ENCODE data around the gene ABHD3. TPM values are rescaled to one million over a fixed set of nuclear protein-coding genes. Genes with fewer than 3 reads are reported as not detected.
"Not testable (repeated sequence)": the region's sequence is repeated elsewhere in the genome, so short reads cannot be mapped to it uniquely, and the experiment has no call there.

The ABHD3 gene
- total RNA-seq, 1 experiment from 2014 or later: 10.2 TPM

DNA sequence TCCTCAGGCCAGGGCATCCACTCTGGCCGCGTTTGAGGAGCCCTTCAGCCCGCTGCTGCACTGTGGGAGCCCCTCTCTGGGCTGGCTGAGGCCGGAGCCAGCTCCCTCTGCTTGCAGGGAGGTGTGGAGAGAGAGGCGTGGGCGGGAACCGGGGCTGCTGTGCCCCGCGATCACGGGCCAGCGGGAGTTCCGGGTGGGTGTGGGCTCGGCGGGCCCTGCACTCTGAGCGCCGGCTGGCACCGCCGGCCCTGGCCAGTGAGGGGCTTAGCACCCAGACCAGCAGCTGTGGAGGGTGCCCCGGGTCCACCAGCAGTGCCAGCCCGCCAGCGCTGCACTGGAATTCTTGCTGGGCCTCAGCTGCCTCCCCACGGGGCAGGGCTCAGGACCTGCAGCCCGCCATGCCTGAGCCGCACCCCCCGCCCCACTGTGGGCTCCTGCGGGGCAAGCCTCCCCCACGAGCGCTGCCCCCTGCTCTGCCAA is 1.9 kb upstream of the ABHD3 start:
- no peak for DNase-seq (ENCODE audit: extremely low read depth, low read depth)

DNA sequence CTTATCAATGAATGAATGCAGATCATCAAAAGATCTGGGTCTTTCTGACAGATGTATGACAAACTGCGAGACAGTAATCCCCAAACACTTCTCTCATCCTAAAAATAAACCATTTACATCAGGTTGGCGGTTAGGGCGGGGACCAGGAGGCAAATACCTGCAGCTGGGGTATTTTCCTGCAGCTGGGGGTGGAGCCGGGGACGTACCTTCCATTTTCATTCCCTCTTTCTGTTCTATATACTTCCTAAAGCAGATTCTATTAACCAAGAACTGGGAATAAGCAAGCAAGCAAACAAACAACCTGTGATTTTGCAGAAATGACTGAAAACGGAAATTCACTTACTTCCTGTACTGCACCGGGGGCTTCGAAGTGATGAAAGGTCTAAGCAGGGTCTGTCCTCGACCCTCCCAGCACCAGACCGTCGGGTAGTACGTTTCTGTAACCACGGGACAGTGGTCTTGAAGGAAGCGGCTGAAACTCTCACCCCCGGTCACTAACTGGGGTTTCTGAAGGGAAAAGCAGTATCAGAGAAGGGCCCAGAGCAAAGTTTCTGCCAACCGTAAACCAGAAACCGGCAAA is 1.2 kb downstream of the ABHD3 start:
- DNase-seq (ENCODE audit: extremely low read depth, low read depth): no peak

DNA sequence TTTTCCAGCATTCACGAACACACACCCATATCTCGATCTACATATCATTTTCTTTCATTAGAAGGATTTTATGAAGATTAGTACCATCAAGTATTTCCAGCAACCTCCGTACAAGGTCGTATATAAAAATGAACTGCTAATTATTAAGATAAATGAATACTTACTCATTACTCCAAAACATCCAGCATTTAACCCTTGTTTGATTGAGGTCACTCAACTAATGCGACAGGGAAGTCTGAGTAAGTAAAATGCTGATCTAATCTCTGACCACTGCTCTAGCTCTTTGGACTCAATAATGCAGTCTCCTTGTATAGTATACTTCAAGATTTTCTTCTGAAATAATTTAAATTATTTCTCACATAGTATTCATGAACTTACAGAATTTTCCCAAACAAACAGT is 2.0 kb downstream of the ABHD3 start:
- no peak for DNase-seq (ENCODE audit: extremely low read depth, low read depth)

DNA sequence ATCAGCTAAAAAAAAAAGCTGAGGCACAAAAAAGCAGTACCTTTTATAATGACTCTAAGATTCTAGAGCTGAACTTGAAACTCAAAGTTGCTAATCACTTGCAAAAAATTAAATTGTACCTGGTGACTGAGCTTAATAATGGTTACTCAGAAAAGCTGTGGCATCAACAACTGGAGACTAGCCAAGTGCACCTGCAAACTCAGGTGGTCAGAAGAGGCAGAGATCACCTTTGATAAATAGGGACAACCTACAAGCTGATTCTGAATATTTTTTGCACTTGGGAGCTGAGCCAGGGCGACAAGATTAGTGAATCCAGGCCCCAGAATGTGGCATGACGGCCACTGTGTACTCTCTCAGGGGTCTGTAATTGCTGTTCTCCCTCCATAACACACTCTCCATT is 3.0 kb downstream of the ABHD3 start:
- no peak for DNase-seq (ENCODE audit: extremely low read depth, low read depth)

DNA sequence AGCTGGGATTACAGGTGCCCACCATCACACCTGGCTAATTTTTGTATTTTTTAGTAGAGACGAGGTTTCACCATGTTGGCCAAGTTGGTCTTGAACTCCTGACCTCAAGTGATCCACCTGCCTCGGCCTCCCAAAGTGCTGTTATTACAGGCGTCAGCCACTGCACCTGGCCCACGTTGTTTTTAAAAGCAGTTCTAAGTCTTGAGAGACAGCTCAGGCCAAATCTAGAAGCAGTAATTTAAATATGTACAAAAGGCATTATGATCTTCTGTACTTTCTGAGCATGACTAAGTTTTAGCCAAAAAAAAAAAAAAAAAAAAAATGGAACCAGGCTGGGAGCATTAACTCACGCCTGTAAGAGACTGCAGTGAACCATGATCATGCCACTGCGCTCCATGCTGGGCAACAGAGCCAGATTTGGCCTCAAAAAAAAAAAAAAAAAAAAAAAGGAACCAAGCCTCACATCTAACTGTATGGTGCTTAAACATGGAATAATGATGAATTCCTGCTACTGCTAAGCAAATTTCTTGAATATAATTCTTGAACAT is 4.0 kb downstream of the ABHD3 start:
- DNase-seq (ENCODE audit: extremely low read depth, low read depth): no peak

DNA sequence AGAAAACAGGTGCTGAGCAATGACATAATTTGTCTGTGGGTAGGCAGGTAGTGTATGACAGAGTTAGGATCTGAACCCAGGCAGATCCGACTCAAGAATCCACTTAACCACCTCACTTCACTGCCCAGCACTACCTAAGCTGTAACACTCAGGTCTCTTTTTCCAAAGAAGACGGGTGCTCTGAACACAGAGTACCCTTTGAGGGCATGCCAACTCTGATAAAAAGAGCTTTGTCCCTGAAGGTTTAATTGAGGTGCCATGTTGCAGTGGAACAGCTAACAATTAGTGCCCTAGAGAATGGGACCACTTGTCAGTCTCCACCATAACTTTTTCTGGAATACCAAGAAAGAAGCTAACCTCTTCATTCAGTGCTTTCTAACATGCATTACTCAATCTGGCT is 11.3 kb downstream of the ABHD3 start:
- no peak for DNase-seq (ENCODE audit: extremely low read depth, low read depth)

DNA sequence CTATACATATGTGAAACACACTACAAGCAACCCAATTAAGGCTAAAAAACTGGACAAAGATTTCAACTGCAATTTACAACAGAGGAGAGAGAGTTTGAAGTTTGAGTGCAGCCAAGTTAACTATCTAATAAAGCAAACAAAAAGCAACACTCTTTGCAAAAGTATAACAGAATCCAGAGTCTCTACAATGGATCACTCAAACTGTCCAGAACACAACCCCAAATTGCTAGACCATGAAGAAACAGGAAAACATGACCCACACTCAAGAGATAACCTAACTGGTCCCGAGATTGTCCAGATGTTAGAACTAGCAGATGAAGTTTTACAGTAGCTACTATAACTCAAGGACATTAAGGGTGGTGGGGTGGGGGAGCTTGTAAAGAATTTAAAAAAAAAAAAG is 14.8 kb downstream of the ABHD3 start:
- no peak for DNase-seq (ENCODE audit: extremely low read depth, low read depth)

DNA sequence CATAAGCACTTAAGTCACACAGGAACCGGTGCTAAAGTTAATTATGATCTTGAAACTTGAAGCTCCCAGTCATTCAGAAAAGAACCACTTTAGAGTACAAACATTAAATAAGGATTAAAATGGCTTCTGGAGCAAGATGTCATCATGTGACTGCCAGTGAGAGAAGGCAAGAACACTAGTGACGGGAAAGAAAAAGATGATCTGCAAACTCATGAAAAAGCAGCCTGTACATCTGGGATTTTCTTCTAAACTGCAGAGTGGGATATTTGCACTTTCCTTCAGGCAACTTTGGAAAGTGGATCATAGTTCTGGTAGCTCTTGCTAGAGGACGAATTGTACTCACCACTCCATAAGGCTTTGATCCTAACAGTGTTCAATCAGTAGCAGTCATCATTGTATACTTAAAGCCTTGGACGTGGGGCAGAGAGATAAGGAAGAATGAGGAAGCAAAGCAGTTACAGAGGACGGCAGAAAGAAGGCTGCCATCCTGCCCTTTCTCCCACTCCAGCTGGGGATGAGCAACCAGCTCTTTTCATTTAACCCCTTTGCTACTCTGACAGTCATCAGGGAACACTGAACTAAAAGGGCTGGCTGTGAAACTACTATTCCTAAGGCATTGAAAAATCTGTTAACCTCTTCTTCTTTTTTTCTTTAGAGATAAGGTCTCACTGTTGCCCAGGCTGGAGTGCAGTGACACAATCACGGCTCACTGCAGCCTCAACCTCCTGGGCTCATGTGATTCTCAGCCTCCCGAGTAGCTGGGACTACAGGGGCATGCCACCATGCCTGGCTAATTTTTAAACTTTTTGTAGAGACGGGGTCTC is 18.1 kb downstream of the ABHD3 start:
- no peak for DNase-seq (ENCODE audit: extremely low read depth, low read depth)

DNA sequence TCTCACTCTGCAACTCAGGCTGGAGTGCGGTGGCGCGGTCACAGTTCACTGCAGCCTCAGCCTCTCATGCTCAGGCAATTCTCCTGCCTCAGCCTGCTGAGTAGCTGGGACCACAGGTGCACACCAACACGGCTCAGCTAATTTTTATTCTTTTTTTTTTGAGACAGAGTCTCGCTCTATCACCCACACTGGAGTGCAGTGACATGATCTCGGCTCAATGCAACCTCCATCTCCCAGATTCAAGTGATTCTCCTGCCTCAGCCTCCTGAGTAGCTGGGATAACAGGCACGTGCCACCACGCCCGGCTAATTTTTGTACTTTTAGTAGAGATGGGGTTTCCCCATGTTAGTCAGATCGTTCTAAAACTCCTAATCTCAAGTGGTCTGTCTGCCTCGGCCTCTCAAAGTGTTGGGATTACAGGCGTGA is 19.0 kb downstream of the ABHD3 start:
- not testable (repeated sequence) for DNase-seq (ENCODE audit: extremely low read depth, low read depth)

DNA sequence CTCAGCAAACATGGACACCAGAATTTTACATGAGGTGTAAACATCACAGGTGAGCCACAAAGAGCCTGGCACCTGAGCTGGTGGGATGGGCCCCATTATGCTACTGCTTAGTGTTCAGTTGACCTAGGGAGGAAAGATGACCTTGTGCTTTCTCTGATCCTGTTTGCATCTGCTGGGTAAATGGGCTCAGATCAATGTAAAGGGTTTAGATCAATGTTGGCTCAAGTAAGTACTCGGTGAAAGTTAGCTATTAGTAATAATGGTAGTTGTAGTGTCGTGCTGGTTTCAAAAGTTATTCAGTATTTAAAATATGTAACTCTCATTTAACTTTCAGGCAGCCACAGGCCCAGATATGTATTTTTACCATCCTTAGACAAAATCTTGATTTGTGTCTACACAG is 19.8 kb downstream of the ABHD3 start:
- no peak for DNase-seq (ENCODE audit: extremely low read depth, low read depth)

DNA sequence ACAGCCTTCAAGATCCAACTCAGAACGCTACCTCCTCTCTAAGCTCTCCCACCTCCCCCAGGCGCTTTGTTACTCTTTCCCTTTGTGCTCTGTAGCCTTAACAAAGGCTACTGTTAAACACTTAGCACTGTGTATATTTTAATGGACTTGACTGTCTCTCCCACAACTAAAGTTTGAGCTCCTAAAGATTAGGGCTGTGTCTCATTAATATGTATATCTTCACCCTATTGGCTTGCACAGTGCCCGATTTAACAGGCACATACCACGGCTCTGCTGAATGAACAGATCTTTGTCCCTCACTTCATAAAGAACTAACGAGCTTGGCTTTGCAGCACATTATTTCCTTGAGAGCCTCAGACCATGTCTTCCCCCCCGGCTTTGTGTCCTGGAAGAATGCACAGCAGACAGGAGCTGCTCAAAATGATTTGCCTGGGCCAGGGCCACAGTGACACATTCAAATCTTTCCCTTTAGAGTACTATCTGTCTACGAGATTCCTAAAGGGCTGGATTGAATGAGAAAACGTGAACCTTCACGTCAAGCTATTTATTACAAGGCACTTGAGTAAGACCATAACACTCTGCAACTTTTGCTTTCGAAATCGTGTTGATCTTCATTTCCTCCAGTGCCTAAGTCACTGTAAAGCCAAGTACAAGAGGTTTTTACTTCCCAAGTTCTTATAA is 22.1 kb downstream of the ABHD3 start:
- DNase-seq (ENCODE audit: extremely low read depth, low read depth): no peak

DNA sequence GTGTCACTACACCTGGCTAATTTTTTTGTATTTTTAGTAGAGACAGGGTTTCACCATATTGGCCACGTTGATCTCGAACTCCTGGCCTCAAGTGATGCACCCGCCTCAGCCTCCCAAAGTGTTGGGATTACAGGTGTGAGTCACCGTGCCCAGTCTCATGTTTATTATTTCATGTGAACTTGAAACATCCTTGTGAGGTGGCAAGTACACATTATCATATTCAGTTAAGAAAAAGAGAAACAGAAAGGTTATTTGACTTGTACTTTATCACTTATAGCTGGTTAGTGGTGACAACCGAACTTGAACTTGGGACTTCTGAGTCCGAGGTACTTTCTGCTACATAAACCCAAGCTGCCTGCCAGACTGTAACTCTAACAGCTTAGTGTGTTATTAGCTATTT is 24.4 kb downstream of the ABHD3 start:
- DNase-seq (ENCODE audit: extremely low read depth, low read depth): no peak

DNA sequence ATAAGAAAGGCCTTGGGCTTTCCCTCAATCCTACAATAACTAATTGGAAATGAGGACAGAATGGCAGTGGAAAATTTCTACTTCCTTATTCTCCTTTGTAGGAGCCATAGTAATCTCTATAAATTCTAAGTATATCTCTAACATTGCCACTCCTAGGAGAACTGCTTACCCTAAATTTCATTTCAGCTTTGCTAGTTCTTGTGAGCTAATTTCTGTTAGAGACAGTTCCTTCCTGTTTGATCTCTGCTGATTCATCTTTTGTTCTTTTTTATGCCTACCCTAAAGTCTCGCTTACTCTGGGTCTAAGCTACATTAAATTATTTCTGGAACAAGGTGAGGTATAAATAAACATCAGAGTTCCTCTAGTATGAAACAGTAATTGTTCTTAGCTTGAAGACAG is 25.7 kb downstream of the ABHD3 start:
- DNase-seq (ENCODE audit: extremely low read depth, low read depth): no peak

DNA sequence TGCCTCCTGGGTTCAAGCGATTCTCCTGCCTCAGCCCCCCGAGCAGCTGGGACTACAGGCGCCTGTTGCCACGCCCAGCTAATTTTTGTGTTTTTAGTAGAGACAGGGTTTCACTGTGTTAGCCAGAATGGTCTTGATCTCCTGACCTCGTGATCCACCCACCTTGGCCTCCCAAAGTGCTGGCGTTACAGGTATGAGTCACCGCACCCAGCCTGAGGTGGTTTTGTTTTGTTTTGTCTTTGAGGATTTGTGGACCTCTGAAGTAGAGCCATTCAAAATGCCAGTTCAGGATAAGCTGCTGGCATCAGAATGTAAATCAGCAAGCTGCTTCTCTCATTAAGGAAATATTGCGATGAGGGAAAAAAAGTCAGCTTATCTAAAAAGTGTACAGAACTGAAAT is 29.2 kb downstream of the ABHD3 start:
- not testable (repeated sequence) for DNase-seq (ENCODE audit: extremely low read depth, low read depth)

DNA sequence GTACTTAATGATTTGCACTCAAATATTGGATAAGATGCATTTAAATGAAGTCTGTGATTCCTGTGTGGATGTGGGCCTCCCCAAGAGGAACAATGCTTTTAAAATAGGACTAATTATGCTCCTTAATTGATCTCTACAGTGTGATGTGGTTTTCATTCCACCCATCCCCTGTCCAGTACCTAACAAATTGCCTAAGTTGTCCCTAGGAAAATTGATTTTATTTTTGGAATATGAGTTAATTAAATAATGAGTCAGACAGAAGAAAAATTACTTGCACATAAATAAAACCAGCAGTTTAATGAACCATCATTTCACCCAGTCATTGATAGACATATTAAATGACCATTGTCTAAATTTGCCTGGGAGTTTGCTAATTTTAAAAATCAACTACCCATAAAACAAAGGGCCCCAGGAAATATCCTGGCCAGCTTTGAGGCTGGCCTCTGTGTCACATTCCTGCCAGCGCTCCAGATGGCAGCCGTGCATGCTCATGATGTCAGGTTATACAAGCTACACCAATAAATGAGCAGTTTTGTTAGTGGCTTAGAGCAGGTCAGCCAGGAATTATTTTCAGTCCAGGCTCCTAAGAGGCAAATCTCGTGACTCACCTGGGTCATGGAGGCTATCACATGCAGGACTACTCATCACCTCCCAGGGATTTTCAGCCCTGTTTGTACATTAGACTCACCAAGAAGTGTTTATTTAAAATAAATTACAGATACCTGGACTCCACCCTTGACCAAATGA is 31.9 kb downstream of the ABHD3 start:
- DNase-seq (ENCODE audit: extremely low read depth, low read depth): no peak

DNA sequence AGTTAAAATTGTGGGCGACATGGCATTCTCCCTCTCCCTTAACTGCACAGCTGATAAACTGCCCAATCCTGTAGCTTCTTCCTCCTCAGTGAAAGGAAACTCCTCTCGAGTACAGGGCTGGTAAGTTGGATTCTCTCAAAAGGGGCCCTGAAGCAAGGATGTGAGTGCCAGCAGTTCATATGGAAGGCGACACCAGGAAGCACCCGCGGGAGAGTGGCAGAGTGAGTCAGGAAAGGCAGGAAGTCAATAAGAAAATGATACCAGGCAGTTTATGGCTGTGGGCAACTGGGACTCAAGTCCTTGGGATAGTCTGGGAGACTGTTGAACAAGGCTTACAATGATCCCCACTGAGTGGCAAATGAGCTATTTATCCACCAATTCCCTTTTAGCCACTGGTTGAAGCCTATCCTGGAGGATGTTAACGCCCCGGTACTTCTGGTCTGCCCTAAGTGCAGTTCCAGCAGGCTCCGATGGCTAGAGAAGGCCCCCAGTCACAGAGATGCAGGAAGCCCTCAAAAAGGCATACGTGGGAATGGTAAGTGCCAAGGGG is 34.8 kb downstream of the ABHD3 start:
- DNase-seq (ENCODE audit: extremely low read depth, low read depth): no peak

DNA sequence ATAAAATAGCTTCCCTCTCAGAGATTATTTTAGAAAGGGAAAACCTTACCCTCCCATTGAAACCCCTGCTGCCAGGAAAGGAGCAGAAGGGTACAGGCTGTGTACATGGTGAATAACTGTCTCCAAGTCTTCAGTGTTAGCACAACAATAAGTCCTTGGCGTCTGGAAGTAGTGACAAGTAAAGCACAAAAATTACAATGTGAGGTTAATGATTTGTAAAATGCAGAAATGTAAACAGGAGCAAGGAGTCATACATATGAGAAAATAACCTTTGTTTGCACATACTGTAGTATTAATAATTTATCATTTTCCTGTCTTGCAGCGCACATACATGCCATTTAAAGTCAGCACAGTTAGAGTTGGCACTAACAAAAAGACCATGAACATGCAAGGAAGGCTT is 40.5 kb downstream of the ABHD3 start:
- DNase-seq (ENCODE audit: extremely low read depth, low read depth): no peak

DNA sequence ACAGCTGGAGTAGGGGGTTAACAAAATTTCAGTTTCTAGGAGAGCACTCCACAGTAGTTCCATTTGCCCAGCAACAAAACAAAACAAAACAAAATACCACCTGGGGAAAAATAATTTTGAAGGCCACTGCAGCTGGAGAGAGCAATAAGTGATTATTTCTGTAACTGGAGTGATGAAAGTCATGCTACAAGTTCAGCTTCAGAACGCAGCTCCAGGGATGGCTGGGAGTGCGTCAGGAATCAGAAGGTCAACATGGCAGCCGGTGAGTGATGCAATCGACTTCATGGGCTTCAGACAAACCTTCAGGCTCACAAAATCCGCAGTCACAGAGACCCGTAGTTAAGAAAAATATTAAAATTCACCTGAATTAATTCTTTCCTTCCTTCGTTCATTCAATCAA is 41.0 kb downstream of the ABHD3 start:
- no peak for DNase-seq (ENCODE audit: extremely low read depth, low read depth)

DNA sequence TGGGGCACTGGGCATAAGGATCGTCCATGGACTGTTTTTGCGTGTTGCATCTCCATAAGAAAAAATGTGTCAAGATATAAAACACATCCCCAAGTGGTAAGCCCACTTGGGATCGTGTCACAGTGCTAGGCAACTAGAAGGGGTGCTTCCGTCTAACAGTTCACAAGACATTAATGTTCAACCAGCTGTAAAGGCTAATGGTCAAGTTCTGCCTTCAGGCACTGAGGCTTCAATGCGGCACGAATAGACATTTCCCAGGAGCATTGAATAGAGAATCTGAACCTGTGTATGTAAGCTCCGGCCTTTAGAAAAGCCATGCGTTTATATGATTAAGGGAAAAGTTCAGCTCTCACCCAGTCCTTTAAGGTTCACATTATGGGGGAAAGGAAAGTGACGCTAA is 42.0 kb downstream of the ABHD3 start:
- DNase-seq (ENCODE audit: extremely low read depth, low read depth): no peak

DNA sequence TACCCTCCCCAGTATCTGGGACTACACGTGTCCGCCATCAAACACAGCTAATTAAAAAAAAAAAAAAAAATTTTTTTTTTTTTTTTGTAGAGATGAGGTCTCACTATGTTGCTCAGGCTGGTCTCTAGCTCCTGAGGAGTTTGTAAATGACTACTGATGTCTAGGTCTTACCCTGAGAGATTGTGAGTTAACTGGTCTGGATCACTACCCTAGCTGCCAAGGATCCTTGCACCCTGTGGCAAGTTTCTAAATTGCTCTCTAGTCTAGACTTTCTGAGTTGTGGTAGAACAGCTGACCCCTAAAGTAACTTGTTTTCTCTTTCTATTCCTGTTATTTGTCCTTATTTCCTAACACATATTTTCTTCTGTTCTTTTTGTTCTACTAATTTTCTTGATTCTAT is 44.5 kb downstream of the ABHD3 start:
- DNase-seq (ENCODE audit: extremely low read depth, low read depth): no peak

DNA sequence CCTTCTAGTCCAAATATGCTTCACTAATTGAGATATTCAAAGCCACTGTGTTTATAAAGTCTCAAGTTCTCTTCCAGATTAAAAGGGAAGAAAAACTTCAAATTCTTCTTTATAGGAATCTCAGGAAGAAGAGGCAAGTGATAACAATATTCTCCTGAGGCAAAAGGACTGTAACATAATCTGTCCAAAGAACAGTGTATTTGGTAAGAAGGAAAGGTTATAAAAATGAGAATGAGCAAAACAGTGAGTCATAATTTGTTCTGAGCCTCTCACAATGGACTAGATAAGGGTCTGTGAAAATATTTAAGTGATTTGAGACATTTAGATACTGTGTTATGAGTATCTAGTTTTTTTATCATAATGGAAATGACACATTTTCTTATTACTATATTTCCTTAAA is 48.2 kb downstream of the ABHD3 start:
- no peak for DNase-seq (ENCODE audit: extremely low read depth, low read depth)
